GM19025 (cell line): ENCODE results near the gene DDT.
"Not testable (repeated sequence)": the region's sequence is repeated elsewhere in the genome, so short reads cannot be mapped to it uniquely, and the experiment has no call there.

ENCODE experiments used
- ATAC-seq: cut with Tn5 transposase; IDR thresholded peaks from one replicate; pipeline ENCODE4 v1.9.1; 2021; ENCODE audit warnings: mild to moderate bottlenecking, low read depth, moderate library complexity; ENCODE audit not compliant: unreplicated experiment

DDT gene

DNA sequence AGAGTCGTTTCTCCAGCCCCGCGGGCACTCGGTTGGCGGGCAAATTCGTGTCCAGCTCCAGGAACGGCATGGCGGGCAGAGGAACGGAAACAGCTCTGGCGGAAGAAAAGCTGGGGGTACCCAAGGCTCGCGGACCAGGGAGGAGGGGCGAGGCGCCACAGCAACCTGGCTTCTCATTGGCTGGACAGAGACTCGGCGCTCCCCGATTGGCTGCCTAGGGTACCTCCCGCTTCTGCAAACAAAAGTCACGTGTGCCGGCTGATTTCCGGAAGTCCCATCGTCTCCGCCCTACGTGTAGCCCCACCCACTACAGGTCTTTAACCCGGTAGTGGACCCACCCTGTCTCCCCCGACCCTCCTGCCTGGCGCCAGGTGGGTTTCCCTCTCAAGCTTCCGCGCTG is at the start of gene DDT:
TSS of gene DDT (minus strand) at position 97 of the 400 bp plus-strand sequence. CDS start at position 70, 27 bp downstream.
- peak; percentile 92 for ATAC-seq

DNA sequence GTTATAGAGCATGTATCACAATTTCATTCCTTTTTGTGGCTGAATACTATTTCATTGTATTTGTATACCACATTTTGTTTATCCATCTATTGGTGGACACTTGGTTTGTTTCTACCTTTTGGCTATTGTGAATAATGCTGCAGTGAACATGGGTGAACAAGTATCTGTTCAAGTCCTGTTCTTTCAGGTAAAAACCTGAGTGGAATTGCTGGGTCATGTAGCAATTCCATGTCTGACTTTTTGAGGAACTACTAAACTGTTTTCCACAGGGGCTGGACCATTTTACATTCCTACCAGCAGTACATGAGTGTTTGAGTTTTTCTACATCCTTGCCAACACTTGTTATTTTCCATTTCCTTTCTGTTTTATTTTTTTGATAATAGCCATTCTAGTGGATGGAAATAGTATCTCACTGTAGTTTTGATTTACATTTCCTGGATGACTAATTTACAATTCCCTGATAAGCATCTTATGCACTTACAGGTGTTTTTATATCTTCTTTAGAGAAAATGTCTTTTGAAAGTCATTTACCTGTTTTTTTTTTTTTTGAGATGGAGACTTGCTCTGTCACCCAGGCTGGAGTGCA is 49.1 kb upstream of the DDT start:
- ATAC-seq = no peak

GRCh38 chr22:24021304-24021703 is 47.1 kb upstream of the DDT start:
- ATAC-seq = no peak

DNA sequence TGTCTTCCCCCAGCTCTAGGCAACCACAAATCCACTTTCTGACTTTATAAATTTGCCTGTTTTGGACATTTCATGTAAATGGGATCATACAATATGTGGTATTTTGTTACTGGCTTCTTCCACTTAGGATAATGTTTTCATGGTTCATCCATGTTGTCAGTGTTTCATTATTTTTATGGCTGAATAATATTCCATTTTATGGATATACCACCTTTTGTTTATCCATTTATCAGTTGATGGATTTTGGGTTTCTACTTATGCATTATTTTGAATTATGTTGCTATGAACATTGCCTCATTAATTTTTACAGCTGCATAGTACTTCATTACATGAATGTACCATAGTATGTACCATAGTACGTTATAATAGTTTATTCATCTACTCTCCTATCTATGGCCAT is 41.9 kb upstream of the DDT start:
- no peak for ATAC-seq

DNA sequence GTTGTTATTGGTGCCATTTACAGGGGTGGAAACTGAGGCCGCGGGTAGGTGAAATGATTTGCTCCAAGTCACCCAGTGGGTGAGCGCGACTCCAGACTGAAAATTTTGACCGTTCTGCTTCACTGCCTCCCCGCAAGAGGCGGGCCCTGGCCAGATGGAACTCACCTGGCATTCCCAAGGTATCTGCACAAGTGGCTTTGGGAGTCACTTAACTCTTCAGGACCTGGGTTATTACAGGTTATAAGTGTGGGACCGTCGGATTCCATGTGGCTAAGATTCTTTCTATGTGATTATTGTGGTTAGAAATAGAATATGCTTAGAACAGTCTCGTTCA is 37.5 kb upstream of the DDT start:
- no peak for ATAC-seq

GRCh38 chr22:24010018-24010391 is 35.8 kb upstream of the DDT start:
- no peak for ATAC-seq

- no peak for ATAC-seq
These were observed 35.2 kb upstream of the DDT start for GRCh38 chr22:24009227-24010017.

DNA sequence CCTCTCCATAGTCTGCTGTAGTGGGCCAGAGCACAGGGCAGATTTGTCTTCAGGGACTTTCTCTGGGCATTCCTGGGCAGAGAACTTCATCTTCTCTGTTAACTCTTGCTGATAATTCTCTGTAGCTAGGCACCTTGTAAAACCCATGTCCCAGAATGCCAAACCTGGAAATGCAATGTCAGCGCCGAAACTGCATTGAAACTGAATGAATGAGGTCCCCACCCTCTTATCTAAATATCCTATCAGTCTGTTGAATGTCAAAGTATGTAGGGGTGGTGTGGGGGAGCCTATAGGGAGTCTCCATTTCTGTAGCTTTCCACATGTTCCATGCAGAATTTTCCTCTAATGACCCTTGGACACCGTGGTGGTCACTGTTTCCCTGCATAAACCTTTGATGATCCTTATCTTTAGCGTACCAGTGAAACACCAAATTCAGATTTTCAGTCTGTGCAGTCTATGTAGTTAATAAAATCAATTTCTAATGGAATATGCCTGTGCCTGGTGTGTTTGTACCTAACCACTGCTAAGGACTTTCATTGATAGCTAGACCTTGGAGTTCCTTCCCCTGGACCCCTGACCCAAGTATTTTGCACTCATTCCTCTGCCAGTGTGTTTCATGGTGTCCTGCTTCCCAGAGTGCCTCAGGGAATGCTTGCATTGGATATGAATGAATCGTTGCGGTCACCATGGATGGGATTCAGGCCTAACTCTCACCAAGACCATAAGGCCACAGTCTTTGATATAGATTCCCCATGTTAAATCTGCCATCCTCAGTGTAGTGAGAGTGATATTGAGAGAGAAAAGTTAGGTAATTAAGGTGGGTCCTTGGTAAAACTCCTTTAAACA is 34.4 kb upstream of the DDT start:
- ATAC-seq = no peak

GRCh38 chr22:24008022-24008283 is 33.7 kb upstream of the DDT start:
- no peak for ATAC-seq

DNA sequence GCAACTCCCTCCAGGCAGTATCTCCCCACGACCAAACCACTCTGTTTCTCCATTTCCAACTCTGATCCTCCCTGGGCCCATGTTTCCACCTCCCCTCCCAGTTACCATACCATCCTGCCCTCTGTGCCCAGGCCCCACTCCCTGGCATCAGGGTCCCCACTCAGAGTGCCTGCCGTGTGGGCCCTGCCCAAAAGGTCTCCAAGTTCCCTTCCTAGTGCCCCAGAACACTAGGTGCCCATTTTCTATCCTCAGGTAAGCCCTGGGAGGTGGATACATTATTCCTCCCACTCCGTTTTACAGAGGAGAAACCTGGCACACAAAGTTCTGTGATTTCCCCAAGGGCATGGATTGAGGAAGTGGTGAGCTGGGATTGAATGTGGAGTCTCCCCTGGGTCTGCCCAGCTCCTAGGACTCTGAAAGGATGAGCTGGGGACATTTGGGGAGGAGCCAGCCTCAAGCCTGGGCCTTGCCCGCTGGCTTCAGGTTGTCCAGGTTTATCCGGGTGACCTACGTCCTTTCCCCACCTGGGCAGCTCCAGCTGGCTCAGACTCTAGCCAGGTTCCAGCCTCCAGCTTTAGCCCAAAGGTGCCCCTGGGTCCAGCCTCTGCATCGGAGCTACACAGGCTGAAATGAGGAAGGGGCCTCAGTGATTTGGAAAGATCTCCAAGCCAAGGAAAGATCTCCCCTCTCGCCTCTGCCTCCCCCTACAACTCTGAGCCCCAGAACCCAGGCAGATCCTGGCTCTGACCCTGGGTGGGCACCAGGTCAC is 33.2 kb upstream of the DDT start:
- no peak for ATAC-seq

GRCh38 chr22:24006914-24007214 is 32.6 kb upstream of the DDT start:
- ATAC-seq = no peak

GRCh38 chr22:24006207-24006913 is 32.1 kb upstream of the DDT start:
- no peak for ATAC-seq

DNA sequence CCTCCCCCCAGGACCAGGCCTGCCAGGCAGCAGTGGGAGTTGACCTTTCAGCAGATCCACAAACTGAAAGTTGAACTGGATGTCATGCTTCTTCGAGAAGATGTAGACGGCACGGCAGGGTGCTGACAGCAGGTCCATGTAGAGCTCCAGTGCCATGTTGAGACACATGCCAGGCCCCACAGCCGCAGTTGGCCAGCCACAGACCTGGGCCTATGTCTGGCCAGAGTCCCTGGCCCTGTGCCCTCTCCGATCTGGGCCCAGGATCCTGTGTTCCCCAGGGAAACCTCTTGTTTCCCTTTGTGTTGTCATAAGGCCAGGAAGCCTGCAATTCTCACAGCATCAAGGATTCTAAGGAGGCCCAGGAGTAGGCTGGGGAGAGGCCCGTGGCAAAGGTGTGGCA is 31.0 kb upstream of the DDT start, which contains the start of gene GSTT4:
TSS of gene GSTT4 (minus strand) at position 253 of the 400 bp plus-strand sequence. CDS start at position 156, 97 bp downstream.
- ATAC-seq = no peak

DNA sequence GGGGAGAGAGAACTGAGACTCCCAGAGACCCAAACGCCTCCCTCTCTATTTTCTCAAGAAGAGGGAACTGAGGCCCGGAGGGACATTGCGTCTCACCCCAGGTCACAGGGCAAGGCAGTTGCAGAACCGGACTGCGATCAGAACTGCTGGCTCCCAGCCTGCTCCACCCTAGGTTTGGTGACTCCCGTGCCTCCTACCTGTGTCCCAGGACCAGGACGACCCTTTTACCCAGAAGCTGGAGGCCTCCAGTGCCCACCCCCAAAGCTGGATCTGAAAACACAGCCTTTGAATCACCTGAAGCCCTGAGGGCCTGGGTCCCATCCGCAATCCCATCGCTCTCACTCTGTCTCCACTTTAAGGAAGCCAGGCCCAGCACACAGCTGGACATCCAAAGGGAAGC is 29.6 kb upstream of the DDT start:
- ATAC-seq = no peak

- ATAC-seq = no peak
These were observed 28.6 kb upstream of the DDT start for GRCh38 chr22:24002851-24003250.

- no peak for ATAC-seq
These were observed 28.0 kb upstream of the DDT start for GRCh38 chr22:24002272-24002671.

- no peak for ATAC-seq
These were observed 27.1 kb upstream of the DDT start for GRCh38 chr22:24001314-24001713.

GRCh38 chr22:23999779-24000178 is 25.5 kb upstream of the DDT start:
- ATAC-seq = not testable (repeated sequence)

GRCh38 chr22:23997092-23997491 is 22.9 kb upstream of the DDT start:
- no peak for ATAC-seq

GRCh38 chr22:23993581-23994177 is 19.4 kb upstream of the DDT start:
- ATAC-seq = not testable (repeated sequence)
